Astrocyte of the cerebellum (primary cell): ENCODE measurements around the gene SLC38A3.

ENCODE experiments used
- DNase-seq: peaks from one replicate; pipeline ENCODE4 v3.0.0-alpha.2; 2011; ENCODE audit warnings: low read depth
- H3K4me3 ChIP-seq: 2 replicates; pipeline ENCODE4 v1.5.1; 2011; ENCODE audit warnings: mild to moderate bottlenecking, low read depth, low read length, moderate library complexity
- CTCF ChIP-seq: IDR thresholded peaks from 2 replicates; pipeline ENCODE4 v1.5.1; 2012; ENCODE audit warnings: low read length, low read depth, moderate library complexity, mild to moderate bottlenecking; ENCODE audit errors: missing control alignments
- in situ Hi-C: cut with HindIII; loops from 2 replicates; pipeline ENCODE4 v1.10.0; 2017; ENCODE audit warnings: low sequenced_read_pairs

SLC38A3 gene

DNA sequence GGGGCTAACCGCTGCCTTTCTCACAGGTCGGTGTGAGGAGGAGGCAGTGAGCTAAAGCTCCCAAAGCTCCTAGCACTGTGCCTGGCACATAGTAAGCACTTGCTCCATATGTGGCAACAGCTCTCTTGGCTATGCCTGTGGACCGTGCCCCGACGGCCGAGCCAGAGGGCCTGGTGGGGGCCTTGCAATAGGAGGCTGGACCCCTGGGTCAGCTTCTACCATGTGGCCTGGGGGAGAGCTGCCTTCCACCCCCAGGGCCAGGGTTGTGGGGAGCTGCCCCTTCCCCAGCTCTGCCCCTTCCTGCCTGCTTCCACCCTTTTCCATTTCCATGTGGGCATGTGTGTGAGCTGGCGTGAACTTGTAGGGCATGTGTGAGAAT is 30.6 kb upstream of the SLC38A3 start:
- no peak for TF ChIP-seq CTCF
- in situ Hi-C loops = no loop called here
- no peak overlapping the region for H3K4me3 ChIP-seq
- DNase-seq = no peak

- in situ Hi-C loops = no loop called here
- no peak for DNase-seq
- no peak for TF ChIP-seq CTCF
- H3K4me3 ChIP-seq = no peak overlapping the region
Observed at GRCh38 chr3:50174947-50175524, 30.0 kb upstream of the SLC38A3 start.

- no peak for DNase-seq
- no peak for TF ChIP-seq CTCF
- in situ Hi-C loops = no loop called here
- no peak overlapping the region for H3K4me3 ChIP-seq
Observed at GRCh38 chr3:50177346-50177745, 27.7 kb upstream of the SLC38A3 start.

DNA sequence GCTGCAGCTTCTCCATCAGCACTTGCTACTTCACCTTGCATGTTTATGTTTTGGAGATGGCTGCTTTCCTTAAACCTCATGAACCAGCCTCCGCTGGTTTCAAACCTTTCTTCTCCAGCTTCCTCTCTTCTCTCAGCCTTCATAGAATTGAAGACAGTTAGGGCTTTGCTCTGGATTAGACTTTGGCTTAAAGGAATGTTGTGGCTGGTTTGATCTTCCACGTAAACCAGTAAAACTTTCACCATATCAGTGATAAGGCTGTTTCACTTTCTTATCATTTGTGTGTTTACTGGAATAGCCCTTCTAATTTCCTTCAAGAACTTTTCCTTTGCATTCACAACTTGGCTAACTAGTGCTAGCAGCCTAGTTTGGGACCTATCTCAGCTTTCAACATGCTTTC is 25.4 kb upstream of the SLC38A3 start:
- no peak overlapping the region for H3K4me3 ChIP-seq
- TF ChIP-seq CTCF = no peak
- DNase-seq = no peak
- in situ Hi-C loops = loop anchor here (5.0 kb wide), 1 partner anchor 67 kb away; no protein-coding TSS in a partner anchor

GRCh38 chr3:50181985-50182384 is 23.1 kb upstream of the SLC38A3 start:
- no peak for DNase-seq
- TF ChIP-seq CTCF = no peak
- in situ Hi-C loops = loop anchor here (5.0 kb wide), 1 partner anchor 70 kb away; no protein-coding TSS in a partner anchor
- no peak overlapping the region for H3K4me3 ChIP-seq

DNA sequence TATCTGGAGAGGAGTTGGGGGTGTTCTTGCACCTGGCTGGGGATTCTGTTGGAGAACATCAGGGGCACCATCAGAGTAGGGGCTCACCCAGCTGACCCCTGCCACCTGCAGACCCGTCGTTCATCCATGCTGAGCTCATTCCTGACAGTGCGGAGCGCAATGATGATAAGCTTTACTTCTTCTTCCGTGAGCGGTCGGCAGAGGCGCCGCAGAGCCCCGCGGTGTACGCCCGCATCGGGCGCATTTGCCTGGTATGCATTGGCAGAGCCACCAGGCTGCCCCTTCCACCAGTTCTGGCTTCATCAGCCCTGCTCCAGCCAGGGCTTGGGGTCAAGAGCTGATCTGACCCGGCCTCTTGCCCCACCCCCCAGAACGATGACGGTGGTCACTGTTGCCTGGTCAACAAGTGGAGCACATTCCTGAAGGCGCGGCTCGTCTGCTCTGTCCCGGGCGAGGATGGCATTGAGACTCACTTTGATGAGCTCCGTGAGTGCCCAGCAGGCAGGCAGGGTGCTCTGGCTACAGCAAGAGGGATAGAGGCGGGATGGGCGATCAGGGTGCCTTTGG is 22.5 kb upstream of the SLC38A3 start:
- no peak overlapping the region for H3K4me3 ChIP-seq
- in situ Hi-C loops = loop anchor here (5.0 kb wide), 1 partner anchor 70 kb away; no protein-coding TSS in a partner anchor
- no peak for DNase-seq
- no peak for TF ChIP-seq CTCF

- TF ChIP-seq CTCF = no peak
- in situ Hi-C loops = loop anchor here (5.0 kb wide), 1 partner anchor 71 kb away; no protein-coding TSS in a partner anchor
- no peak for DNase-seq
Observed at GRCh38 chr3:50183755-50184154, 21.3 kb upstream of the SLC38A3 start.

More at GRCh38 chr3:50183755-50184154, 21.3 kb upstream of the SLC38A3 start:
- no peak overlapping the region for H3K4me3 ChIP-seq
